Measurements from ENCODE around the gene PTPN5. TPM values are rescaled to one million over a fixed set of nuclear protein-coding genes. Genes with fewer than 3 reads are reported as not detected.

The PTPN5 gene
- total RNA-seq, 4 donors from 2014 or later: 0.27 to 0.64 TPM; not detected in 2

DNA sequence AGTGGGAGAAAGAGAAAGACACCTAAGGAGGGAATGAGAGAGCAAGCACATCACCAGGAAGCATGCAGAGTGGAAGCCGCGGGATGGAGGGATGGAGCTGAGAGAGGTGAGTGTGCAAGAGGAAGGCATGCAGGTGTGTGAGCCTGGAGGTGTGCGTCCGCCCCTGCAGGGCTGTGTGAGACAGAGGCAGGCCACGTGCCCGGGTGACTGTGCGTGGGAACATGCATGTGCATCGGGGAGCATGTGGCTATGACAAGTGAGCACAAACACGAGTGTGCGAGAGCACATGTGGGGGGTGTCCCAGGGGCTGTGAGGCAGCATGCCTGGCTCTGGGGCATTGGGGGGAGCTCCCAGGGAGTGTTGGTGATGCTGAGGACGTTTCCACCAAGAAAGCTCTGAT lies 29.9 kb downstream of the PTPN5 start:
- peaks cover 0 to 5% (median 0%) of the 10 kb centered on the region in 4 donors for H3K4me1 ChIP-seq
- H3K9me3 ChIP-seq: no peaks in the 10 kb centered on the region
- H3K36me3 ChIP-seq: no peaks in the 10 kb centered on the region
- WGBS, 2 donors (ENCODE audit: low coverage in 1 of 2): 80 to 83% methylated on average over 9 to 11 of the region's 11 CpGs
- intact Hi-C loops (cut with DNase I; ENCODE audit: low total_unique reads): no loop called here
- no peak overlapping the region for H3K27ac ChIP-seq
- TF ChIP-seq EP300 (IDR thresholded peaks at IDR 0.05; ENCODE audit: low read depth) (no peak), POLR2AphosphoS5 (IDR thresholded peaks at IDR 0.05) (no peak), CTCF (IDR thresholded peaks at IDR 0.05) (no peak), POLR2A (IDR thresholded peaks at IDR 0.05) (no peak)
- in situ Hi-C loops (cut with MboI; ENCODE audit: low pct_ligation_motif_present in 1 of 4, low pct_unique_long_range_greater_than_20kb in 1 of 4, low sequenced_read_pairs in 3 of 4): no loop called here
- no peaks in the 10 kb centered on the region for H3K27me3 ChIP-seq
- no peak overlapping the region for H3K4me3 ChIP-seq
- DNase-seq: no peak

DNA sequence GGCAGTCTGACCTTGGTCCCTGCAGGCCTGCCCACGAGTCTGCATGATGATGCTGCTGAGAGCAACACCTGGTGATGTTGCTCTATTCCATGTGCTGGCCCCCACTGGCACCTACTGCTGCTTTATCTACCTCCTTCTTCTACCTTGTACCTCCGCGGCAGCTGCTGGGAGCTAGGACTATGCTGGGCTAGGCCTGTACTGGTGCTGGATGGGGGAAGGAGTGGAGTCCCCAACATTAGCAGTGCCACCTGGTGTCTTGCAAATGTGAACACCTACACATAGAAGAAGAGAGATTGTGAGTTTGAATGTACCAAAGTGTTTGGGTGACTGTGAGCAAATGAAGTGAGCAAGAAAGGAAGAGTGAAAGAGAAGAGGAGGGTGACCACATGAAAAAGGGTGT lies 30.5 kb downstream of the PTPN5 start:
- no peak overlapping the region for H3K27ac ChIP-seq
- in situ Hi-C loops (cut with MboI; ENCODE audit: low pct_ligation_motif_present in 1 of 4, low pct_unique_long_range_greater_than_20kb in 1 of 4, low sequenced_read_pairs in 3 of 4) (no loop called here), intact Hi-C loops (cut with DNase I; ENCODE audit: low total_unique reads) (no loop called here)
- DNase-seq: no peak
- TF ChIP-seq CTCF (IDR thresholded peaks at IDR 0.05) (no peak), POLR2A (IDR thresholded peaks at IDR 0.05) (no peak), EP300 (IDR thresholded peaks at IDR 0.05; ENCODE audit: low read depth) (no peak), POLR2AphosphoS5 (IDR thresholded peaks at IDR 0.05) (no peak)
- H3K36me3 ChIP-seq: no peaks in the 10 kb centered on the region
- no peaks in the 10 kb centered on the region for H3K9me3 ChIP-seq
- H3K4me3 ChIP-seq: no peak overlapping the region
- peaks cover 0 to 5% (median 0%) of the 10 kb centered on the region in 4 donors for H3K4me1 ChIP-seq
- H3K27me3 ChIP-seq: no peaks in the 10 kb centered on the region
- 82% methylated on average over 3 of the region's 3 CpGs; no CpG with 5 or more reads in 1 of the 2 donors for WGBS, 2 donors (ENCODE audit: low coverage in 1 of 2)

GRCh38 chr11:18757811-18758210 lies 33.8 kb downstream of the PTPN5 start:
- in situ Hi-C loops (cut with MboI; ENCODE audit: low pct_ligation_motif_present in 1 of 4, low pct_unique_long_range_greater_than_20kb in 1 of 4, low sequenced_read_pairs in 3 of 4): no loop called here
- no peak overlapping the region for H3K4me3 ChIP-seq
- no peaks in the 10 kb centered on the region for H3K4me1 ChIP-seq
- no peaks in the 10 kb centered on the region for H3K36me3 ChIP-seq
- no peak for DNase-seq
- 18 to 45% methylated on average over 2 to 3 of the region's 3 CpGs for WGBS, 2 donors (ENCODE audit: low coverage in 1 of 2)
- no peaks in the 10 kb centered on the region for H3K9me3 ChIP-seq
- intact Hi-C loops (cut with DNase I; ENCODE audit: low total_unique reads): no loop called here
- TF ChIP-seq POLR2A (IDR thresholded peaks at IDR 0.05) (no peak), CTCF (IDR thresholded peaks at IDR 0.05) (no peak), POLR2AphosphoS5 (IDR thresholded peaks at IDR 0.05) (no peak), EP300 (IDR thresholded peaks at IDR 0.05; ENCODE audit: low read depth) (no peak)
- no peaks in the 10 kb centered on the region for H3K27me3 ChIP-seq
- H3K27ac ChIP-seq: no peak overlapping the region

DNA sequence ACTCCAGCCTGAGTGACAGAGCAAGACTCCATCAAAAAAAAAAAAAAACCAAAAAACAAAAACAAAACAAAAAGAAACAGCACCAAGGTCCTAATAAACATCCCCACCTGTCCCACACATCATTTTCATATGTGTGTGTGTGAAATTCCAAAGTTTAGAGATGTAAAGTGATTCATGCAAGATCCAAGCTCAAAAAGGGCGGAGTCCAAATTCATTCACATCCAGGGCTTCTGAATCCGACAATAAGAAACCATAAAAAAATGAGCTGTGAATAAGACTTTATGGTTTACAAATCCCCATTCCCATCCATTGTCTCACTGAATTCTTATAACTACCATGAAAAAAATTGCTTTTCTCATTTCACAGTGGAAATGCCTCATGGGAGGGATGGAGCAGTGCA lies 34.7 kb downstream of the PTPN5 start:
- H3K27ac ChIP-seq: no peak overlapping the region
- no peaks in the 10 kb centered on the region for H3K36me3 ChIP-seq
- no peaks in the 10 kb centered on the region for H3K4me1 ChIP-seq
- no peak for DNase-seq
- TF ChIP-seq POLR2A (IDR thresholded peaks at IDR 0.05) (no peak), POLR2AphosphoS5 (IDR thresholded peaks at IDR 0.05) (no peak), CTCF (IDR thresholded peaks at IDR 0.05) (no peak), EP300 (IDR thresholded peaks at IDR 0.05; ENCODE audit: low read depth) (no peak)
- no peak overlapping the region for H3K4me3 ChIP-seq
- H3K27me3 ChIP-seq: no peaks in the 10 kb centered on the region
- in situ Hi-C loops (cut with MboI; ENCODE audit: low pct_ligation_motif_present in 1 of 4, low pct_unique_long_range_greater_than_20kb in 1 of 4, low sequenced_read_pairs in 3 of 4) (no loop called here), intact Hi-C loops (cut with DNase I; ENCODE audit: low total_unique reads) (no loop called here)
- 67 to 79% methylated on average over 2 of the region's 2 CpGs for WGBS, 2 donors (ENCODE audit: low coverage in 1 of 2)
- H3K9me3 ChIP-seq: no peaks in the 10 kb centered on the region

Measured in transverse colon (tissue), 4 donors.